Measurements from ENCODE around the gene SLC16A9. TPM values are rescaled to one million over a fixed set of nuclear protein-coding genes. Genes with fewer than 3 reads are reported as not detected.

Gene SLC16A9
- total RNA-seq, 2 donors from 2014 or later, result 15.6 to 24.3 TPM

DNA sequence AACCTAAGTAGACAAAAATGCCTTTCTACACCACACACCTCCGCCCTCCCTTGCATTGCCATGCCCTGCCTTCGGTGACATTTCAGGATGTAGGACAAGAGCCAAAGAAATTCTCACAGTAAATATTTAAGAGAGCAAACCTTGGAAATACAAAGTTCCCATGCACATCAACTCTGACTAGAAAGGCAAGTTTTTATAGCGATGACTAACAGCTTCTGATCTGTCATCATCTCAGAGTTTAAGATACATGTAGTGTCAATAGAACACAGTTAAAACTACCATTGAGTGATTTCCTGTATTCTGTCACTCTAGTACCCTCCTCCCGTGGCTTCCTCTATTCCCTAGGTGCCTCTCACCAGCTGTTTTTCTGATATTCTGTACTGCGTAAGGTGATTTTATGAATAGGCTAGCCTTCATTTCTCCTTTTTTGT is 20.7 kb downstream of the SLC16A9 start:
- intact Hi-C loops (cut with DNase I), result no loop called here
- Histone ChIP-seq H3K36me3 (no peaks in the 10 kb centered on the region), H3K9me3 (no peaks in the 10 kb centered on the region), H3K9ac (ENCODE audit: low read depth in 2 of 2, low read length in 2 of 2) (no peak overlapping the region), H3K27me3 (no peaks in the 10 kb centered on the region), H3K27ac (peak overlapping the region; percentile 70), H3K4me1 (no peaks in the 10 kb centered on the region), H3K4me3 (no peak overlapping the region)
- DNase-seq, result peak; percentile 50
- TF ChIP-seq, protein P1, sequence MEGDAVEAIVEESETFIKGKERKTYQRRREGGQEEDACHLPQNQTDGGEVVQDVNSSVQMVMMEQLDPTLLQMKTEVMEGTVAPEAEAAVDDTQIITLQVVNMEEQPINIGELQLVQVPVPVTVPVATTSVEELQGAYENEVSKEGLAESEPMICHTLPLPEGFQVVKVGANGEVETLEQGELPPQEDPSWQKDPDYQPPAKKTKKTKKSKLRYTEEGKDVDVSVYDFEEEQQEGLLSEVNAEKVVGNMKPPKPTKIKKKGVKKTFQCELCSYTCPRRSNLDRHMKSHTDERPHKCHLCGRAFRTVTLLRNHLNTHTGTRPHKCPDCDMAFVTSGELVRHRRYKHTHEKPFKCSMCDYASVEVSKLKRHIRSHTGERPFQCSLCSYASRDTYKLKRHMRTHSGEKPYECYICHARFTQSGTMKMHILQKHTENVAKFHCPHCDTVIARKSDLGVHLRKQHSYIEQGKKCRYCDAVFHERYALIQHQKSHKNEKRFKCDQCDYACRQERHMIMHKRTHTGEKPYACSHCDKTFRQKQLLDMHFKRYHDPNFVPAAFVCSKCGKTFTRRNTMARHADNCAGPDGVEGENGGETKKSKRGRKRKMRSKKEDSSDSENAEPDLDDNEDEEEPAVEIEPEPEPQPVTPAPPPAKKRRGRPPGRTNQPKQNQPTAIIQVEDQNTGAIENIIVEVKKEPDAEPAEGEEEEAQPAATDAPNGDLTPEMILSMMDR (IDR thresholded peaks at IDR 0.05), result no peak

DNA sequence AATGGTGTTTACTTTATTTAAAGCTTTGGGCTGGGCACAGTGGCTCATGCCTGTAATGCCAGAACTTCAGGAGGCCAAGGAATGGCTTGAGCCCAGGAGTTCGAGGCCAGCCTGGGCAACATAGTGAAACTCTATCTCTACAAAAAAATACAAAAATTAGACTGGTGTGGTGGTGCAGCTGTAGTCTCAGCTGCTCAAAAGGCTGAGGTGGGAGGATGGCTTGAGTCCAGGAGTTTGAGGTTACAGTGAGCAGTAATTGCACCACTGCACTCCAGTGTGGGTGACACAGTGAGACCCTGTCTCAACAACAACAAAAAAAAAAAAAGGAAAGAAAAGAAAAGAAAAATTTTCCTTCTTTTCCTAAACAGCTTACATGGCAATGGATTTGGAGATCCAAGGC is 22.0 kb downstream of the SLC16A9 start:
- H3K4me3 ChIP-seq, result no peak overlapping the region
- H3K9me3 ChIP-seq, result no peaks in the 10 kb centered on the region
- no peak overlapping the region for H3K27ac ChIP-seq
- TF ChIP-seq, protein P1 (IDR thresholded peaks at IDR 0.05), result no peak
- intact Hi-C loops (cut with DNase I), result no loop called here
- no peak overlapping the region for H3K9ac ChIP-seq (ENCODE audit: low read depth in 2 of 2, low read length in 2 of 2)
- DNase-seq, result no peak
- H3K27me3 ChIP-seq, result no peaks in the 10 kb centered on the region
- no peaks in the 10 kb centered on the region for H3K4me1 ChIP-seq
- no peaks in the 10 kb centered on the region for H3K36me3 ChIP-seq

- H3K27ac ChIP-seq, result no peak overlapping the region
- no peaks in the 10 kb centered on the region for H3K9me3 ChIP-seq
- TF ChIP-seq, protein P1 (IDR thresholded peaks at IDR 0.05), result no peak
- no peak overlapping the region for H3K4me3 ChIP-seq
- intact Hi-C loops (cut with DNase I), result no loop called here
- no peak for DNase-seq
- H3K27me3 ChIP-seq, result no peaks in the 10 kb centered on the region
- no peaks in the 10 kb centered on the region for H3K36me3 ChIP-seq
- H3K9ac ChIP-seq (ENCODE audit: low read depth in 2 of 2, low read length in 2 of 2), result no peak overlapping the region
- H3K4me1 ChIP-seq, result no peaks in the 10 kb centered on the region
These were observed 25.6 kb downstream of the SLC16A9 start for GRCh38 chr10:59684006-59684405.

DNA sequence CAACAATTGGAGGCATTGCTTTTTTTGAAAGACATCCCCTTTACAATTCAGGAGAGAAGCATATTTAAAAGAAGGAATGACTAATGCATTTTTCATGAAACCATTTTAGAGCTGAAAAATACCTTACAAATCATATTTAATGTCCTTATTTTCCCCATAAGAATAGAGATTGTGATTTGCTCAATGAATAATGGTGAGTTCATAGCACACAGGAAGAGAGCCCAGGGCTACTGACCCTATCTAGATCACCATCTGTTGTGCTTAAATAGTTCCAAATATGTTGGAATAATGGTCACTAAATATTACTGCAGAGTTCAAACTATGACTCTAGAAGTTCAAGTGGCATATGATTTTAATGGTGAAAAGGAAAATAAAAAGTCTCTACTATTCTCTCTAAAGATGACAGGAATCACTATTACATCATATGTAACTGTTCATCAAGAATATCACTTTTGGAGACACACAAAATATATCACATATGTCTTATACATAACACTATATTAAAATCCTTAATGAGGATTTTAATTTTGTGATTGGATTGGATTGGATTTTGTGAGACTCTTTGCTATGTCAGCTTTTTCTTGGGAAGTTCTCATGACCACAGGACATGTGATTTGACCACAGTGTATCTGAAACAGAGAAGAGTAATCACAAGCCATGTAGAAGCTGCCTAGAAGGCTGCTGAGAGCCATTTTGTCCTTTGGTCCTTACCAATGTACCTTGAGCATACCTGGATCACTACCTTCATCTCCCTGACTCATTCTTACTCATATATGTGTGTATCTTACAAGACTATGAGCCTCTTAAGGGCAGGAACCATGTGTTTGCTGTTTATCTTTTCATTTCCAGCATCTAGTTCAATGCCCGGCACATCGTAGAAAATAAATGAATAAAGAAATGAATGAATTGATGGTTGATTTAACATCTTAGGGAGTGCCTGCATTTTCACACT is 26.4 kb downstream of the SLC16A9 start:
- H3K9me3 ChIP-seq, result no peaks in the 10 kb centered on the region
- TF ChIP-seq, protein P1 (IDR thresholded peaks at IDR 0.05), result no peak

GRCh38 chr10:59680199-59680598 is 29.5 kb downstream of the SLC16A9 start:
- H3K27me3 ChIP-seq, result no peaks in the 10 kb centered on the region
- TF ChIP-seq, protein P1 (IDR thresholded peaks at IDR 0.05), result no peak
- no peak overlapping the region for H3K4me3 ChIP-seq
- H3K27ac ChIP-seq, result no peak overlapping the region
- intact Hi-C loops (cut with DNase I), result no loop called here
- H3K9ac ChIP-seq (ENCODE audit: low read depth in 2 of 2, low read length in 2 of 2), result no peak overlapping the region
- no peaks in the 10 kb centered on the region for H3K4me1 ChIP-seq
- DNase-seq, result no peak
- H3K9me3 ChIP-seq, result no peaks in the 10 kb centered on the region
- no peaks in the 10 kb centered on the region for H3K36me3 ChIP-seq

More for the DNA sequence above, 26.4 kb downstream of the SLC16A9 start:
- DNase-seq, result no peak
- H3K4me1 ChIP-seq, result no peaks in the 10 kb centered on the region
- no peaks in the 10 kb centered on the region for H3K27me3 ChIP-seq
- H3K36me3 ChIP-seq, result no peaks in the 10 kb centered on the region
- H3K9ac ChIP-seq (ENCODE audit: low read depth in 2 of 2, low read length in 2 of 2), result no peak overlapping the region
- intact Hi-C loops (cut with DNase I), result no loop called here
- H3K27ac ChIP-seq, result no peak overlapping the region
- no peak overlapping the region for H3K4me3 ChIP-seq

Measured in colonic mucosa (tissue), 4 donors.